Measurements from ENCODE around the gene CRLF1. TPM values are rescaled to one million over a fixed set of nuclear protein-coding genes. Genes with fewer than 3 reads are reported as not detected.

The CRLF1 gene
- polyA plus RNA-seq, 2 of the 4 experiments (the other 2 are of a cell fraction), result 0.37 to 2.5 TPM

DNA sequence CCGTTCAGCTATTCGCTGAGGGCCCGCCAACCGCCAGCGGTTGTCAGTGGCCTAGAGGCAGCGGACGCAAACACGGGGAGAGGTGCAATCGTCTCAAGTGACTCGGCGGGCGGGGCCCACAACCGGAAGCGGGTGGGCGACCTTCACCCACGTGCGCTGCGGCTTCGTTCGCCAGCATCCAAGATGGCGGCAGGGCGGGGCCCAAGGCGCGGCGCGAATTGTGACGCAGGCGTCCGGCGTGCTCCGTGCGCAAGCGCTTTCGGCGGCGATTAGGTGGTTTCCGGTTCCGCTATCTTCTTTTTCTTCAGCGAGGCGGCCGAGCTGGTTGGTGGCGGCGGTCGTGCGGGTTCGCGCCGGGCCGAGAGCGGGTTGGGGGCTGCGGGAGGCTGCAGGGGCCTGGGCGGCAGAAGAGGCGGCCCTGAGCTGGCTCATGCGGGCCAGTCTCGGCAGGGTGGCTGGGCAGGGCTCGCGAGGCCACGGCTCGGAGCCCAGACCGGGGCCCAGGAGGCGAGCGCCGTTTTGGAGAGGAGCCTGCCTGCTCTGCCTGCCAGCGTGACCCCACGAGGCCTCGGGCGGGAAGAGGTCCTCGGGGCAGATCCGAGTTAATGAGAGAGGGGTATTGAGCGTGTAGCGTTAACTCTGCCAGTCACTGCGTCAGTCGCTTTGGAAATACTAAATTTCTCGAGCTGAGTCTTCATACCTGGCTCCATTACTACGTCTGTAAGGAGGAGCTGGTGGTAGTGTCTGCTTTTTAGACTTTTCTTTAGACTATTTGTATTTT, 34.8 kb downstream of the CRLF1 start, which contains the start of gene UBA52 (continued):
- no peak for TF ChIP-seq TP53 (CRISPR knock-in tag; IDR thresholded peaks at IDR 0.05)
- 0 out of 4 replicates have a peak, but pooled peaks of 1 of the 2 experiments have one; percentile 26 for TF ChIP-seq CEBPB (IDR thresholded peaks at IDR 0.05)
- 0 out of 2 replicates have a peak, but pooled peaks have one; percentile 35 for TF ChIP-seq PBX3 (IDR thresholded peaks at IDR 0.05)
- TF ChIP-seq, protein P1, sequence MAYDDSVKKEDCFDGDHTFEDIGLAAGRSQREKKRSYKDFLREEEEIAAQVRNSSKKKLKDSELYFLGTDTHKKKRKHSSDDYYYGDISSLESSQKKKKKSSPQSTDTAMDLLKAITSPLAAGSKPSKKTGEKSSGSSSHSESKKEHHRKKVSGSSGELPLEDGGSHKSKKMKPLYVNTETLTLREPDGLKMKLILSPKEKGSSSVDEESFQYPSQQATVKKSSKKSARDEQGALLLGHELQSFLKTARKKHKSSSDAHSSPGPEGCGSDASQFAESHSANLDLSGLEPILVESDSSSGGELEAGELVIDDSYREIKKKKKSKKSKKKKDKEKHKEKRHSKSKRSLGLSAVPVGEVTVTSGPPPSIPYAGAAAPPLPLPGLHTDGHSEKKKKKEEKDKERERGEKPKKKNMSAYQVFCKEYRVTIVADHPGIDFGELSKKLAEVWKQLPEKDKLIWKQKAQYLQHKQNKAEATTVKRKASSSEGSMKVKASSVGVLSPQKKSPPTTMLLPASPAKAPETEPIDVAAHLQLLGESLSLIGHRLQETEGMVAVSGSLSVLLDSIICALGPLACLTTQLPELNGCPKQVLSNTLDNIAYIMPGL (CRISPR knock-in tag; IDR thresholded peaks at IDR 0.05; ENCODE audit: borderline replicate concordance), result no peak
- TF ChIP-seq ZFP36 (IDR thresholded peaks at IDR 0.05; ENCODE audit: borderline replicate concordance, partially characterized antibody), result no peak
- TF ChIP-seq PHF8 (IDR thresholded peaks at IDR 0.05; ENCODE audit: borderline replicate concordance, low read depth), result peak; percentile 76
- TF ChIP-seq REST (IDR thresholded peaks at IDR 0.05), result no peak
- TF ChIP-seq KDM5A (IDR thresholded peaks at IDR 0.05), result peak; percentile 52; the same call in 1 of the 2 replicates
- TF ChIP-seq RFX5 (IDR thresholded peaks at IDR 0.05), result no peak
- no peak for TF ChIP-seq NR3C1 (IDR thresholded peaks at IDR 0.05)
- TF ChIP-seq MYC (IDR thresholded peaks at IDR 0.05; ENCODE audit: borderline replicate concordance, low read length), result peak; percentile 96
- TF ChIP-seq HEYL (CRISPR knock-in tag; IDR thresholded peaks at IDR 0.05), result no peak
- TF ChIP-seq, protein P2, sequence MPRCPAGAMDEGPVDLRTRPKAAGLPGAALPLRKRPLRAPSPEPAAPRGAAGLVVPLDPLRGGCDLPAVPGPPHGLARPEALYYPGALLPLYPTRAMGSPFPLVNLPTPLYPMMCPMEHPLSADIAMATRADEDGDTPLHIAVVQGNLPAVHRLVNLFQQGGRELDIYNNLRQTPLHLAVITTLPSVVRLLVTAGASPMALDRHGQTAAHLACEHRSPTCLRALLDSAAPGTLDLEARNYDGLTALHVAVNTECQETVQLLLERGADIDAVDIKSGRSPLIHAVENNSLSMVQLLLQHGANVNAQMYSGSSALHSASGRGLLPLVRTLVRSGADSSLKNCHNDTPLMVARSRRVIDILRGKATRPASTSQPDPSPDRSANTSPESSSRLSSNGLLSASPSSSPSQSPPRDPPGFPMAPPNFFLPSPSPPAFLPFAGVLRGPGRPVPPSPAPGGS (IDR thresholded peaks at IDR 0.05), result peak; percentile 83; the same call in 2 of the 3 replicates
- no peak for TF ChIP-seq CBX2 (IDR thresholded peaks at IDR 0.05; ENCODE audit: borderline replicate concordance, low read depth)
- TF ChIP-seq E2F6 (IDR thresholded peaks at IDR 0.05; ENCODE audit: borderline replicate concordance, low read depth), result no peak
- no peak for TF ChIP-seq MAFK (IDR thresholded peaks at IDR 0.05; ENCODE audit: partially characterized antibody)
- 0 out of 2 replicates have a peak, but pooled peaks have one; percentile 35 for TF ChIP-seq BHLHE40 (IDR thresholded peaks at IDR 0.05; ENCODE audit: low read depth, low read length)
- no peak for TF ChIP-seq RAD21 (conservative IDR thresholded peaks at IDR 0.05 in 1 of 2, IDR thresholded peaks at IDR 0.05 in 1 of 2)
- TF ChIP-seq CBX8 (IDR thresholded peaks at IDR 0.05), result no peak
- TF ChIP-seq, protein P3, sequence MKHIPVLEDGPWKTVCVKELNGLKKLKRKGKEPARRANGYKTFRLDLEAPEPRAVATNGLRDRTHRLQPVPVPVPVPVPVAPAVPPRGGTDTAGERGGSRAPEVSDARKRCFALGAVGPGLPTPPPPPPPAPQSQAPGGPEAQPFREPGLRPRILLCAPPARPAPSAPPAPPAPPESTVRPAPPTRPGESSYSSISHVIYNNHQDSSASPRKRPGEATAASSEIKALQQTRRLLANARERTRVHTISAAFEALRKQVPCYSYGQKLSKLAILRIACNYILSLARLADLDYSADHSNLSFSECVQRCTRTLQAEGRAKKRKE (CRISPR knock-in tag; IDR thresholded peaks at IDR 0.05; ENCODE audit: low read depth), result no peak
- TF ChIP-seq FOSB (CRISPR knock-in tag; IDR thresholded peaks at IDR 0.05), result no peak
- TF ChIP-seq JUNB (IDR thresholded peaks at IDR 0.05), result no peak
- peak; percentile 72 for TF ChIP-seq POLR2A (IDR thresholded peaks at IDR 0.05; ENCODE audit: low read length)
